DND-41 (cell line): ENCODE data around the gene ITGA6.

Experiments used
- ATAC-seq: fragments of 200-7000 bp; cut with Tn5 transposase; 3 replicates; pipeline ENCODE4 v1.9.1; 2021; ENCODE audit warnings: low read depth; ENCODE audit not compliant: insufficient read depth
- DNase-seq: peaks from one replicate; pipeline ENCODE4 v3.0.0-alpha.2; 2020
- H2AFZ ChIP-seq: 2 replicates; pipeline ENCODE4 v1.6.0; 2012; ENCODE audit warnings: low read depth, low read length
- H3K27ac ChIP-seq: 2 replicates; pipeline ENCODE4 v1.5.1; 2012; ENCODE audit warnings: low read length, inconsistent platforms
- H3K27me3 ChIP-seq: fragments of 200-600 bp; sonication (generic); 2 replicates; pipeline ENCODE4 v1.6.0; 2012; ENCODE audit warnings: low read length, mild to moderate bottlenecking, inconsistent platforms; ENCODE audit not compliant: insufficient read depth, poor library complexity
- H3K36me3 ChIP-seq: 2 replicates; pipeline ENCODE4 v1.5.1; 2012; ENCODE audit warnings: low read length, inconsistent platforms; ENCODE audit not compliant: insufficient read depth
- H3K4me1 ChIP-seq: 2 replicates; pipeline ENCODE4 v1.5.1; 2012; ENCODE audit warnings: mild to moderate bottlenecking, low read length; ENCODE audit not compliant: insufficient read depth
- H3K4me2 ChIP-seq: 2 replicates; pipeline ENCODE4 v1.6.0; 2012; ENCODE audit warnings: mild to moderate bottlenecking, moderate library complexity, low read length, inconsistent platforms; ENCODE audit not compliant: insufficient read depth
- H3K4me3 ChIP-seq, 2 experiments: fragments of 200-600 bp in 1 of 2; shearing (Covaris generic) in 1 of 2; 2 replicates each; pipeline ENCODE4 v1.5.1; 2012 to 2016; ENCODE audit warnings: inconsistent platforms in 2 of 2, low read length in 2 of 2, mild to moderate bottlenecking in 2 of 2, low read depth in 1 of 2, moderate library complexity in 1 of 2
- H3K79me2 ChIP-seq: 2 replicates; pipeline ENCODE4 v1.6.0; 2012; ENCODE audit warnings: low read length, inconsistent platforms; ENCODE audit not compliant: insufficient read depth
- H3K9ac ChIP-seq: 2 replicates; pipeline ENCODE4 v1.6.0; 2012; ENCODE audit warnings: low read depth, mild to moderate bottlenecking, inconsistent platforms, low read length, moderate library complexity
- H3K9me3 ChIP-seq: 2 replicates; pipeline ENCODE4 v1.5.1; 2012; ENCODE audit warnings: low read length, moderate library complexity, mild to moderate bottlenecking, inconsistent platforms; ENCODE audit not compliant: insufficient read depth, severe bottlenecking
- H4K20me1 ChIP-seq: 2 replicates; pipeline ENCODE4 v1.6.0; 2012; ENCODE audit warnings: low read length; ENCODE audit not compliant: insufficient read depth
- EZH2 ChIP-seq: IDR thresholded peaks from 3 replicates; pipeline ENCODE4 v1.6.1; 2012; ENCODE audit warnings: borderline replicate concordance, low read depth, mild to moderate bottlenecking, moderate library complexity, low read length, inconsistent platforms; ENCODE audit not compliant: severe bottlenecking
- TF ChIP-seq, protein P1 (sequence below): IDR thresholded peaks from 2 replicates; pipeline ENCODE4 v1.5.1; 2012; ENCODE audit warnings: borderline replicate concordance, low read length, moderate library complexity, mild to moderate bottlenecking; ENCODE audit not compliant: poor library complexity, severe bottlenecking; ENCODE audit errors: extremely low read depth

ITGA6 gene

DNA sequence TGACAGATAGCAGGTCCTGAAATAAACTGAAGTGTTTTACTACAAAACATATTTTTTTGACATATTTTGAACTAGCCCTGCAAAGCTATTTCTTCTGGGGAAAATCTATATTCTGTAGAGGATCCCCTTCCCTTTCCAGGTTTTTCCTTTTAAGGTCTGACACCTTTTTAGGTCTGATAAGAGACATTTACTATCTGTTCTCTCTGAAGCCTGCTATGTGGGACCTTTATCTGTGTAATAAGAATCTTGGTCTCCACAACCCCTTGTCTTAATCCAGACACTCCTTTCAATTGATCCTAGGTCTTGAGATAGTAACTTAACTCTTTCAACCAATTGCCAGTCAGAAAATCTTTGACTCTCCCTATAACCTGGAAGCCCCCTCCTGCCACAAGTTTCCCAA is 123.0 kb downstream of the ITGA6 start:
- Histone ChIP-seq H3K9me3 (peaks cover 30% of the 10 kb centered on the region), H3K36me3 (no peaks in the 10 kb centered on the region; the same call in 1 of the 2 replicates), H3K4me2 (no peak overlapping the region), H3K4me1 (peaks cover 14% of the 10 kb centered on the region), H4K20me1 (no peaks in the 10 kb centered on the region), H3K79me2 (0 out of 2 replicates have a peak, but pooled peaks cover under 1% of the 10 kb centered on the region), H3K27ac (no peak overlapping the region), H3K27me3 (no peaks in the 10 kb centered on the region), H2AFZ (no peak overlapping the region), H3K4me3 (no peak overlapping the region), H3K9ac (no peak overlapping the region)
- TF ChIP-seq, protein P1, sequence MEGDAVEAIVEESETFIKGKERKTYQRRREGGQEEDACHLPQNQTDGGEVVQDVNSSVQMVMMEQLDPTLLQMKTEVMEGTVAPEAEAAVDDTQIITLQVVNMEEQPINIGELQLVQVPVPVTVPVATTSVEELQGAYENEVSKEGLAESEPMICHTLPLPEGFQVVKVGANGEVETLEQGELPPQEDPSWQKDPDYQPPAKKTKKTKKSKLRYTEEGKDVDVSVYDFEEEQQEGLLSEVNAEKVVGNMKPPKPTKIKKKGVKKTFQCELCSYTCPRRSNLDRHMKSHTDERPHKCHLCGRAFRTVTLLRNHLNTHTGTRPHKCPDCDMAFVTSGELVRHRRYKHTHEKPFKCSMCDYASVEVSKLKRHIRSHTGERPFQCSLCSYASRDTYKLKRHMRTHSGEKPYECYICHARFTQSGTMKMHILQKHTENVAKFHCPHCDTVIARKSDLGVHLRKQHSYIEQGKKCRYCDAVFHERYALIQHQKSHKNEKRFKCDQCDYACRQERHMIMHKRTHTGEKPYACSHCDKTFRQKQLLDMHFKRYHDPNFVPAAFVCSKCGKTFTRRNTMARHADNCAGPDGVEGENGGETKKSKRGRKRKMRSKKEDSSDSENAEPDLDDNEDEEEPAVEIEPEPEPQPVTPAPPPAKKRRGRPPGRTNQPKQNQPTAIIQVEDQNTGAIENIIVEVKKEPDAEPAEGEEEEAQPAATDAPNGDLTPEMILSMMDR, result no peak
- TF ChIP-seq EZH2, result no peak
- DNase-seq (no peak), ATAC-seq (no peak)

DNA sequence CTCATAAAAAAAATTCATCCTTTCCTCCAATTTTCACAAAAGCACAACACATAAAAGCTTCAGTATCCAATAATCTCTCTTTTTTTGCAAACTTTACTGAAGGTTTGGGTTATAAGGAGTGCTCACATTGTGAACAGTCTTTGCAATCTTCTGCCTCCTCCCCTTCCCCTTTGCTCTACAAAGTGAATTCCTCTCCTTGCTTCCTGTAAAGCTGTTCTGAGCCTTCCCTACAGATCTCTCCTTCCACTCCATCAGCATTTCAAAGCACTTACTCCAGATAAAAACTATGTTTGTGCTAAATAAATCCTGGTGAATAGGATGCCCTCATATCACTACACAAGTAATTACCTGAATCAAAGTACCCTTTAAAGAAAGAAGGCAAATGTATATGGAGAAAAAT is 123.9 kb downstream of the ITGA6 start:
- H4K20me1 ChIP-seq, result no peaks in the 10 kb centered on the region
- no peak overlapping the region for H3K4me2 ChIP-seq
- ATAC-seq (no peak), DNase-seq (no peak)
- H3K79me2 ChIP-seq, result peaks cover 6% of the 10 kb centered on the region
- no peak overlapping the region for H2AFZ ChIP-seq
- no peaks in the 10 kb centered on the region; the same call in 1 of the 2 replicates for H3K36me3 ChIP-seq
- no peaks in the 10 kb centered on the region for H3K27me3 ChIP-seq
- no peak overlapping the region for H3K9ac ChIP-seq
- TF ChIP-seq, protein P1, result no peak
- no peak for TF ChIP-seq EZH2
- H3K4me1 ChIP-seq, result peaks cover 17% of the 10 kb centered on the region
- no peak overlapping the region for H3K27ac ChIP-seq
- H3K9me3 ChIP-seq, result peaks cover 24% of the 10 kb centered on the region
- no peak overlapping the region for H3K4me3 ChIP-seq

DNA sequence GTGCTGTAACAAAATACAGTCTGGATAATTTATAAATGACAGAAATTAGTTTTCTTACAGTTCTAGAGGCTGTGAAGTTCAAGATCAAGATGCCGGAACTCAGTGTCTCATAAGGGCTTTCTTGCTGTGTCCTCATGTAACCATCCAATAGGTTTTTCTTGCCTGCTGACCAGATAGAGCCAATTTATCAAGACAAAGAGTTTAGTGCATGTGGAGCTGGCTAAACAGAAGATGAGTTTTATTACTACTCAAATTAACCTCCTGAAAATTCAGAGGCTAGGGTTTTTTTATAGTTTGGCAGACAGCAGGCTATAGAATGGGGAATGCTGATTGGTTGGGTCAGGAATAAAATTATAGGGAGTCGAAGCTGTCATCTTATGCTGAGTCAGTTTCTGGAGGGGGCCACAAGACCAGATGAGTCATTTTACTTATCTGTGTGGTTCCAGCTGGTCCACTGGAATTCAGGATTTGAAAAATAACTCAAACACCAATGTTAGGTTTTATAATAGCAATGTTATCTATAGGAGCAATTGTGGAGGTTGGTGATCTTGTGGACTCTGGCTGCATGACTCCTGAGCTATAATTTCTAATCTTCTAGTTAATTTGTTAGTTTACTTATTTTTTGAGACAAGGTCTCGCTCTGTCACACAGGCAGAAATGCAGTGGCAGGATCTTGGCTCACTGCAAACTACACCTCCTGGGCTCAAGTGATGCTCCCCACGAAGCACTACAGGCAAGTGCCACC is 125.3 kb downstream of the ITGA6 start:
- TF ChIP-seq, protein P1, result no peak
- TF ChIP-seq EZH2, result no peak

More for the DNA sequence above, 125.3 kb downstream of the ITGA6 start:
- peaks cover 14% of the 10 kb centered on the region for H3K9me3 ChIP-seq
- no peak overlapping the region for H3K4me3 ChIP-seq
- no peaks in the 10 kb centered on the region for H4K20me1 ChIP-seq
- H2AFZ ChIP-seq, result no peak overlapping the region
- H3K4me2 ChIP-seq, result no peak overlapping the region
- H3K9ac ChIP-seq, result no peak overlapping the region
- DNase-seq (no peak), ATAC-seq (no peak)
- peaks cover 20% of the 10 kb centered on the region for H3K79me2 ChIP-seq
- no peaks in the 10 kb centered on the region for H3K27me3 ChIP-seq
- no peaks in the 10 kb centered on the region; the same call in 1 of the 2 replicates for H3K36me3 ChIP-seq
- no peak overlapping the region for H3K27ac ChIP-seq
- peaks cover 31% of the 10 kb centered on the region for H3K4me1 ChIP-seq
